Kidney epithelial cell (primary cell): Measurements from ENCODE around the gene RPAIN. TPM values are rescaled to one million over a fixed set of nuclear protein-coding genes. Genes with fewer than 3 reads are reported as not detected.

Experiments used
- DNase-seq: peaks from one replicate; pipeline ENCODE4 v3.0.0-alpha.2; 2010; ENCODE audit warnings: low read depth
- H3K27me3 ChIP-seq: 2 replicates; pipeline ENCODE4 v1.6.0; 2011; ENCODE audit warnings: low read length; ENCODE audit not compliant: control insufficient read depth, insufficient read depth
- H3K36me3 ChIP-seq: 2 replicates; pipeline ENCODE4 v1.5.1; 2011; ENCODE audit warnings: low read length; ENCODE audit not compliant: control insufficient read depth, insufficient read depth
- H3K4me3 ChIP-seq: 2 replicates; pipeline ENCODE4 v1.5.1; 2011; ENCODE audit warnings: low read depth, mild to moderate bottlenecking, control low read depth, low read length
- CTCF ChIP-seq: IDR thresholded peaks from 2 replicates; pipeline ENCODE4 v1.5.1; 2011; ENCODE audit warnings: mild to moderate bottlenecking, moderate library complexity, low read length, control low read depth, inconsistent platforms; ENCODE audit not compliant: insufficient read depth, poor library complexity, severe bottlenecking
- total RNA-seq: library from RNA; depleted of rRNA; stranded (reverse); fragments of >200 nt; gene quantifications from 2 replicates; pipeline ENCODE4 v1.2.3, GENCODE V29; 2015

The RPAIN gene
- total RNA-seq, 1 donor from 2014 or later: 71.4 TPM

GRCh38 chr17:5443728-5444127, 23.7 kb downstream of the RPAIN start:
- DNase-seq: no peak
- TF ChIP-seq CTCF: no peak
- Histone ChIP-seq H3K4me3 (no peak overlapping the region), H3K27me3 (no peaks in the 10 kb centered on the region), H3K36me3 (no peaks in the 10 kb centered on the region)

GRCh38 chr17:5444209-5444608, 24.2 kb downstream of the RPAIN start:
- H3K36me3 ChIP-seq: no peaks in the 10 kb centered on the region
- no peak overlapping the region for H3K4me3 ChIP-seq
- TF ChIP-seq CTCF: no peak
- H3K27me3 ChIP-seq: no peaks in the 10 kb centered on the region
- no peak for DNase-seq

- H3K4me3 ChIP-seq: no peak overlapping the region
- no peak for TF ChIP-seq CTCF
- H3K27me3 ChIP-seq: no peaks in the 10 kb centered on the region
- DNase-seq: no peak
- no peaks in the 10 kb centered on the region for H3K36me3 ChIP-seq
Observed at GRCh38 chr17:5446786-5447185, 26.8 kb downstream of the RPAIN start.

GRCh38 chr17:5464717-5465507, 44.9 kb downstream of the RPAIN start:
- DNase-seq: no peak
- Histone ChIP-seq H3K27me3 (no peaks in the 10 kb centered on the region), H3K4me3 (no peak overlapping the region), H3K36me3 (no peaks in the 10 kb centered on the region)
- TF ChIP-seq CTCF: no peak

GRCh38 chr17:5466295-5466694, 46.3 kb downstream of the RPAIN start:
- no peaks in the 10 kb centered on the region for H3K27me3 ChIP-seq
- H3K4me3 ChIP-seq: no peak overlapping the region
- TF ChIP-seq CTCF: no peak
- no peak for DNase-seq
- no peaks in the 10 kb centered on the region for H3K36me3 ChIP-seq

GRCh38 chr17:5467416-5467815, 47.4 kb downstream of the RPAIN start:
- TF ChIP-seq CTCF: no peak
- H3K27me3 ChIP-seq: no peaks in the 10 kb centered on the region
- H3K36me3 ChIP-seq: no peaks in the 10 kb centered on the region
- H3K4me3 ChIP-seq: peak overlapping the region; percentile 90
- no peak for DNase-seq
